ENCODE measurements around the gene TANK.
"Not testable (repeated sequence)": the region's sequence is repeated elsewhere in the genome, so short reads cannot be mapped to it uniquely, and the experiment has no call there.

Gene TANK

GRCh38 chr2:161170377-161170776, 10.1 kb downstream of the TANK start:
- no peak for DNase-seq

- no peak for DNase-seq
Observed at GRCh38 chr2:161170958-161171932, 11.0 kb downstream of the TANK start.

- DNase-seq = no peak
Observed at GRCh38 chr2:161172901-161173540, 12.8 kb downstream of the TANK start.

GRCh38 chr2:161173541-161174194, 13.4 kb downstream of the TANK start:
- no peak for DNase-seq

- DNase-seq = no peak
Observed at GRCh38 chr2:161177969-161178368, 17.7 kb downstream of the TANK start.

- no peak for DNase-seq
Observed at GRCh38 chr2:161178756-161179155, 18.5 kb downstream of the TANK start.

- no peak for DNase-seq
Observed at GRCh38 chr2:161190050-161190449, 29.8 kb downstream of the TANK start.

- DNase-seq = not testable (repeated sequence)
Observed at GRCh38 chr2:161195602-161196001, 35.4 kb downstream of the TANK start.

- DNase-seq = no peak
Observed at GRCh38 chr2:161199912-161200701, 39.9 kb downstream of the TANK start.

GRCh38 chr2:161204846-161205245, 44.6 kb downstream of the TANK start:
- no peak for DNase-seq

GRCh38 chr2:161206471-161207032, 46.3 kb downstream of the TANK start:
- DNase-seq = no peak

- DNase-seq = no peak
Observed at GRCh38 chr2:161207941-161208340, 47.7 kb downstream of the TANK start.

GRCh38 chr2:161208527-161209139, 48.4 kb downstream of the TANK start:
- no peak for DNase-seq

- DNase-seq = no peak
Observed at GRCh38 chr2:161209902-161210301, 49.7 kb downstream of the TANK start.

- DNase-seq = no peak
Observed at GRCh38 chr2:161217597-161218185, 57.5 kb downstream of the TANK start.

GRCh38 chr2:161219211-161219610, 59.0 kb downstream of the TANK start:
- no peak for DNase-seq

GRCh38 chr2:161223139-161223732, 63.0 kb downstream of the TANK start:
- peak; percentile 22 for DNase-seq

- DNase-seq = no peak
Observed at GRCh38 chr2:161228511-161229240, 68.4 kb downstream of the TANK start.

GRCh38 chr2:161230959-161231358, 70.7 kb downstream of the TANK start:
- no peak for DNase-seq

GRCh38 chr2:161232571-161232970, 72.3 kb downstream of the TANK start:
- DNase-seq = no peak
